Measurements from ENCODE around the gene NYAP1.
"Not testable (repeated sequence)": the region's sequence is repeated elsewhere in the genome, so short reads cannot be mapped to it uniquely, and the experiment has no call there.

NYAP1 gene

GRCh38 chr7:100483722-100484672, at the start of gene NYAP1:
Gene NYAP1 (plus strand): TSS chr7:100483927. CDS start chr7:100485312, 1,385 bp downstream.
- DNase-seq = peak in 2 of 4 experiments; percentile 34 to 71

GRCh38 chr7:100434297-100435144, 49.2 kb upstream of the NYAP1 start:
- DNase-seq = no peak

GRCh38 chr7:100435401-100436304, 48.1 kb upstream of the NYAP1 start:
- peak in 2 of 4 experiments; percentile 32 to 48 for DNase-seq

- DNase-seq = no peak
These were observed 46.3 kb upstream of the NYAP1 start for GRCh38 chr7:100437150-100438100.

GRCh38 chr7:100438172-100438571, 45.6 kb upstream of the NYAP1 start:
- DNase-seq = no peak

GRCh38 chr7:100438731-100439130, 45.0 kb upstream of the NYAP1 start:
- not testable (repeated sequence) for DNase-seq

- DNase-seq = not testable (repeated sequence)
These were observed 44.5 kb upstream of the NYAP1 start for GRCh38 chr7:100439244-100439643.

GRCh38 chr7:100441641-100442535, 41.8 kb upstream of the NYAP1 start:
- DNase-seq = no peak

GRCh38 chr7:100443096-100443840, 40.5 kb upstream of the NYAP1 start:
- no peak for DNase-seq

GRCh38 chr7:100444311-100445278, 39.1 kb upstream of the NYAP1 start:
- DNase-seq = no peak

GRCh38 chr7:100446040-100446439, 37.7 kb upstream of the NYAP1 start:
- no peak for DNase-seq

GRCh38 chr7:100447363-100447762, 36.4 kb upstream of the NYAP1 start:
- DNase-seq = not testable (repeated sequence)

GRCh38 chr7:100449190-100449795, 34.4 kb upstream of the NYAP1 start:
- no peak for DNase-seq

GRCh38 chr7:100452513-100452912, 31.2 kb upstream of the NYAP1 start:
- no peak for DNase-seq

- not testable (repeated sequence) for DNase-seq
These were observed 29.9 kb upstream of the NYAP1 start for GRCh38 chr7:100453854-100454253.

GRCh38 chr7:100455206-100455605, 28.5 kb upstream of the NYAP1 start:
- DNase-seq = no peak

GRCh38 chr7:100456562-100456961, 27.2 kb upstream of the NYAP1 start:
- DNase-seq = no peak

GRCh38 chr7:100457033-100457432, 26.7 kb upstream of the NYAP1 start:
- no peak for DNase-seq

All from activated naive CD4-positive, alpha-beta T cell (primary cell).